SKM-1 (cell line): ENCODE data around the gene LDB2.
"Not testable (repeated sequence)": the region's sequence is repeated elsewhere in the genome, so short reads cannot be mapped to it uniquely, and the experiment has no call there.

ENCODE experiments used
- DNase-seq: peaks from one replicate; lab custom pipeline; 2025; ENCODE audit not compliant: unreplicated experiment; lab: John Stamatoyannopoulos, UW

LDB2 gene

GRCh38 chr4:16574981-16575380, 323.5 kb downstream of the LDB2 start:
- no peak for DNase-seq

GRCh38 chr4:16573739-16574138, 324.7 kb downstream of the LDB2 start:
- DNase-seq: no peak

GRCh38 chr4:16573206-16573605, 325.2 kb downstream of the LDB2 start:
- no peak for DNase-seq

GRCh38 chr4:16572631-16573030, 325.8 kb downstream of the LDB2 start:
- DNase-seq: no peak

GRCh38 chr4:16572161-16572560, 326.3 kb downstream of the LDB2 start:
- no peak for DNase-seq

GRCh38 chr4:16569790-16570189, 328.7 kb downstream of the LDB2 start:
- DNase-seq: no peak

- DNase-seq: not testable (repeated sequence)
These were observed 341.1 kb downstream of the LDB2 start for GRCh38 chr4:16557316-16557715.

- DNase-seq: no peak
These were observed 343.3 kb downstream of the LDB2 start for GRCh38 chr4:16555156-16555555.

- no peak for DNase-seq
These were observed 347.9 kb downstream of the LDB2 start for GRCh38 chr4:16550531-16550930.

GRCh38 chr4:16545656-16546055, 352.8 kb downstream of the LDB2 start:
- no peak for DNase-seq

- DNase-seq: no peak
These were observed 353.6 kb downstream of the LDB2 start for GRCh38 chr4:16544869-16545268.

- DNase-seq: no peak
These were observed 354.2 kb downstream of the LDB2 start for GRCh38 chr4:16544251-16544721.

- no peak for DNase-seq
These were observed 360.5 kb downstream of the LDB2 start for GRCh38 chr4:16537926-16538325.

- no peak for DNase-seq
These were observed 366.0 kb downstream of the LDB2 start for GRCh38 chr4:16532240-16532970.

GRCh38 chr4:16530688-16531635, 367.5 kb downstream of the LDB2 start:
- DNase-seq: no peak

GRCh38 chr4:16524911-16525554, 373.4 kb downstream of the LDB2 start:
- DNase-seq: peak; percentile 22

GRCh38 chr4:16524406-16524805, 374.0 kb downstream of the LDB2 start:
- no peak for DNase-seq

GRCh38 chr4:16523526-16523925, 374.9 kb downstream of the LDB2 start:
- DNase-seq: not testable (repeated sequence)

- no peak for DNase-seq
These were observed 377.1 kb downstream of the LDB2 start for GRCh38 chr4:16521156-16521915.

- no peak for DNase-seq
These were observed 381.5 kb downstream of the LDB2 start for GRCh38 chr4:16516796-16517439.
